Breast epithelium (tissue), 3 donors: Measurements from ENCODE around the gene ANKRD31.

Experiments used
- POLR2A ChIP-seq: fragments of 450-650 bp; IDR thresholded peaks from one replicate; pipeline ENCODE4 v1.6.1; 2016; ENCODE audit warnings: antibody characterized with exemption, mild to moderate bottlenecking, moderate library complexity
- POLR2AphosphoS5 ChIP-seq, 3 donors: sonication (generic); formaldehyde crosslinking; IDR thresholded peaks; one replicate each; pipeline ENCODE4 v1.6.1; 2017; ENCODE audit warnings: antibody characterized with exemption in 3 of 3

GRCh38 chr5:75116856-75117255 is 119.8 kb downstream of the ANKRD31 start:
- TF ChIP-seq POLR2A (no peak), POLR2AphosphoS5 (IDR thresholded peaks at IDR 0.05) (no peak)
